SU-DHL-6 (cell line): ENCODE data around the gene GPR153.

Experiments used
- CTCF ChIP-seq: fragments of 200-600 bp; sonication (generic); IDR thresholded peaks from one replicate; pipeline ENCODE4 v1.5.1; 2017; ENCODE audit warnings: antibody characterized with exemption, mild to moderate bottlenecking, low read length, moderate library complexity; ENCODE audit not compliant: insufficient read depth, poor library complexity, severe bottlenecking
- EZH2phosphoT487 ChIP-seq: fragments of 200-600 bp; sonication (generic), shearing (Covaris generic); conservative IDR thresholded peaks from 2 replicates; pipeline ENCODE4 v1.6.1; 2018; ENCODE audit warnings: mild to moderate bottlenecking, antibody characterized with exemption, low read length, moderate library complexity, mixed read lengths

- TF ChIP-seq CTCF (no peak), EZH2phosphoT487 (no peak)
Measured at GRCh38 chr1:6249739-6250689, 10.9 kb downstream of the GPR153 start.
